ENCODE data around the gene SCAF1. TPM values are rescaled to one million over a fixed set of nuclear protein-coding genes. Genes with fewer than 3 reads are reported as not detected.

SCAF1 gene
- total RNA-seq, 2 donors from 2014 or later = 14.3 to 22.3 TPM

DNA sequence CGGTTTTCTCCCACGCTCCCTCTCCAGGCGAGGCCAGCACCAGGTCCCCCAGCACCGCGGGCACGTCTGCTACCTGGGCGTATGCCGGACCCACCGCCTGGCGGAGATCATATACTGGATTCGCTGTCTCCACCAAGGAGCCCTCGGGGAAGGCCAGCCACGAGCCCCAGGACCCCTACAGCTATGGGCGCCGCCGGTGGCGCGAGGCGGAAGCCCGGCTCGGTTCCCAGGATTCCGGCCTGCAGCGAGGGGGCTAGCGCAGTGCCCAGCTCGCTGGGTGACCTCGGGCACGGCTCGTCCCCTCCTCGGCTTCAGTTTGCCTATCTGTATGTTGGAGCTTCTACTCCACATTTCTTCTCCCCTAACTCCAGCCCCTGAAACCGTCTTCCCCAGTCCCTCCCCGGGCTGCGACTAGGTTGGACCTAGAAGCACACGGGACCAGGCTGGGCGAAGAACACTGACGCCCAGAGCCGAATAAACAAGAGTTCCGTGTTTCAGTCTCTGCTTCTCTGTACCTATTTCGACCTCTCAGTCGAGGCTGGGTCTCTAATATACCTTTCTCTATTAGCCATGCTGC lies 48.2 kb downstream of the SCAF1 start:
- Histone ChIP-seq H3K36me3 (peaks cover 18% of the 10 kb centered on the region), H3K9me3 (no peaks in the 10 kb centered on the region), H3K4me3 (peak overlapping the region; percentile 36 to 51), H3K4me1 (peaks cover 0 to 56% of the 10 kb centered on the region in 2 donors), H3K27me3 (no peaks in the 10 kb centered on the region), H3K27ac (peak overlapping the region; percentile 30 to 43)
- no peak for DNase-seq (ENCODE audit: low spot score)
- TF ChIP-seq CTCF (IDR thresholded peaks at IDR 0.05) = peak in 1 of 2 donors; percentile 38

GRCh38 chr19:49690656-49691242 lies 48.7 kb downstream of the SCAF1 start, which contains the start of gene CPT1C:
Gene CPT1C, plus strand, starts transcription at chr19:49691116. Its CDS starts 1,137 bp downstream, at chr19:49692253.
- H3K27ac ChIP-seq = peak within 1 kb of the TSS; percentile 30 to 43
- peaks cover 0 to 50% of the 10 kb centered on the region in 2 donors for H3K4me1 ChIP-seq
- H3K36me3 ChIP-seq = peaks cover 13% of the 10 kb centered on the region
- H3K4me3 ChIP-seq = peak within 1 kb of the TSS; percentile 36 to 51
- DNase-seq (ENCODE audit: low spot score) = peak; percentile 82
- no peak for TF ChIP-seq CTCF (IDR thresholded peaks at IDR 0.05)
- H3K27me3 ChIP-seq = no peaks in the 10 kb centered on the region
- H3K9me3 ChIP-seq = no peaks in the 10 kb centered on the region

GRCh38 chr19:49691243-49692146 lies 49.5 kb downstream of the SCAF1 start:
- H3K4me1 ChIP-seq = peaks cover 0 to 44% of the 10 kb centered on the region in 2 donors

DNA sequence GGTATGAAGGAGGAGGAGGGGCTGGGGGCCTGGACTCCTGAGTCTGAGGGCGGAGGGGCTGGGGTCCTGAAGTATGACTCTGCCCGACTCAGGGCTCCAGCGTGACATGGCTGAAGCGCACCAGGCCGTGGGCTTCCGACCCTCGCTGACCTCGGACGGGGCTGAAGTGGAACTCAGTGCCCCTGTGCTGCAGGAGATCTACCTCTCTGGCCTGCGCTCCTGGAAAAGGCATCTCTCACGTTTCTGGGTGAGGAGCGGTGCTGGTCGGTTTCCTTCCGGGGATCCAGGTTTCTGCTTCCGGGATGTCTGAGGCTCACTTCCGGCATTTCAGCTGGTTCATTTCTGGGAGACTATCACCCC lies 50.1 kb downstream of the SCAF1 start:
- no peak for TF ChIP-seq CTCF (IDR thresholded peaks at IDR 0.05)
- H3K9me3 ChIP-seq = no peaks in the 10 kb centered on the region
- no peak overlapping the region for H3K4me3 ChIP-seq
- no peak for DNase-seq (ENCODE audit: low spot score)
- H3K27me3 ChIP-seq = no peaks in the 10 kb centered on the region
- H3K27ac ChIP-seq = no peak overlapping the region
- H3K36me3 ChIP-seq = peaks cover 5% of the 10 kb centered on the region
- H3K4me1 ChIP-seq = peaks cover 0 to 42% of the 10 kb centered on the region in 2 donors

More at GRCh38 chr19:49691243-49692146, 49.5 kb downstream of the SCAF1 start:
- no peak for DNase-seq (ENCODE audit: low spot score)
- H3K4me3 ChIP-seq = peak overlapping the region; percentile 36 to 51
- no peaks in the 10 kb centered on the region for H3K9me3 ChIP-seq
- no peak for TF ChIP-seq CTCF (IDR thresholded peaks at IDR 0.05)
- peaks cover 5% of the 10 kb centered on the region for H3K36me3 ChIP-seq
- H3K27me3 ChIP-seq = no peaks in the 10 kb centered on the region
- peak overlapping the region in 1 of 2 donors; percentile 43 for H3K27ac ChIP-seq

GRCh38 chr19:49696115-49696514 lies 54.1 kb downstream of the SCAF1 start:
- Histone ChIP-seq H3K27ac (no peak overlapping the region), H3K9me3 (no peaks in the 10 kb centered on the region), H3K4me1 (peaks cover 0 to 7% of the 10 kb centered on the region in 2 donors), H3K36me3 (no peaks in the 10 kb centered on the region), H3K4me3 (no peak overlapping the region), H3K27me3 (no peaks in the 10 kb centered on the region)
- TF ChIP-seq CTCF (IDR thresholded peaks at IDR 0.05) = no peak
- DNase-seq (ENCODE audit: low spot score) = no peak

All from right atrium auricular region (tissue), 2 donors.